SH-SY5Y (cell line): Measurements from ENCODE around the gene RBM19.

Source experiments
- GATA2 ChIP-seq: IDR thresholded peaks from 2 replicates; pipeline ENCODE4 v1.6.1; 2011; ENCODE audit warnings: mild to moderate bottlenecking, low read depth, low read length
- GATA3 ChIP-seq: IDR thresholded peaks from 2 replicates; pipeline ENCODE4 v1.6.1; 2011; ENCODE audit warnings: low read depth, mild to moderate bottlenecking, low read length, moderate library complexity

DNA sequence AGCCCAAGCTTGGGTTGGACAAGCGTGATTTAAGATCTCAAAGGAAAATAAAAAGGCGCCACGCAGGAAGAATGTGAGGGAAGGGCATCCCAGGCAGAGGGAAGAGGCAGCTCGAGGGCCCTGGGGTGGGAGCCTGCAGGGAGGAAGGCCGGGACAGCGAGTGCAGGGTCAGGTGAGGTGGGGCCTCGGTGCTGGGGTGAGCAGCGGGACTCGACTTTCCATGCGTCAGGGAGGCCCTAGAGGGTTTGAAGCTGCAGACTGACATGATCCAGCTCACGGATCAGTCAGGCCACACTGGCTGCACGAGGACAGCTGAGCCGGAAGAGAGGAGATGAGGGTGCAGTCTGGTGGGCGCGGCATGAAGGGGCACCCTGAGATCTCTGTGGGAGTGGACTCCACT is 145.8 kb downstream of the RBM19 start:
- TF ChIP-seq GATA2 (no peak), GATA3 (no peak)
